SK-N-MC (cell line): ENCODE data around the gene ZNF512B.
"Not testable (repeated sequence)": the region's sequence is repeated elsewhere in the genome, so short reads cannot be mapped to it uniquely, and the experiment has no call there.

Experiments
- EZH2 ChIP-seq: fragments of 200-600 bp; sonication (generic); IDR thresholded peaks from one replicate; pipeline ENCODE4 v1.6.1; 2017; ENCODE audit warnings: antibody characterized with exemption
- FOXP2 ChIP-seq: optimal IDR thresholded peaks from 2 replicates; pipeline ENCODE3; 2011; ENCODE audit warnings: mild to moderate bottlenecking, moderate library complexity; ENCODE audit not compliant: insufficient read depth; ENCODE audit errors: extremely low read length, control extremely low read depth
- POLR2AphosphoS5 ChIP-seq: IDR thresholded peaks from 2 replicates; pipeline ENCODE4 v1.6.1; 2012; ENCODE audit warnings: mild to moderate bottlenecking, low read depth, low read length, borderline replicate concordance

GRCh38 chr20:63929473-63929883 lies 40.3 kb downstream of the ZNF512B start:
- not testable (repeated sequence) for TF ChIP-seq POLR2AphosphoS5, EZH2, FOXP2
